ENCODE data around the gene ZNF782. TPM values are rescaled to one million over a fixed set of nuclear protein-coding genes. Genes with fewer than 3 reads are reported as not detected.
"Not testable (repeated sequence)": the region's sequence is repeated elsewhere in the genome, so short reads cannot be mapped to it uniquely, and the experiment has no call there.

The ZNF782 gene
- total RNA-seq, 1 donor from 2014 or later: 7.9 TPM

DNA sequence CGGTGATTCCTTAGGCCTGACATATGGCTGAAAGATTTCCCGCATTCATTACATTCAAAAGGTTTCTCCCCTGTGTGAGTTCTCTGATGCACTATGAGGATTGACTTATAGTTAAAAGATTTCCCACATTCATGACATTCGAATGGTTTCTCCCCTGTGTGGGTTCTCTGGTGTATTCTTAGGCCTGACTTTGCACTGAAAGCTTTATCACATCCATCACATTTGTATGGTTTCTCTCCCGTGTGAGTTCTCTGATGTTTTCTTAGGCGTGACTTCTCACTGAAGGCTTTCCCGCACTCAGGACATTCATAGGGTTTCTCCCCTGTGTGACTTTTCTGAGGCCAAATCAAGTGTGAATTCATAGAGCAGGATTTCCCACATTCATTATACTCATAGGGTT is 35.8 kb downstream of the ZNF782 start:
- H3K27ac Mint-ChIP-seq (ENCODE audit: unreplicated experiment): no peak overlapping the region
- peaks cover 79% of the 10 kb centered on the region for H3K36me3 Mint-ChIP-seq (ENCODE audit: low read depth)
- TF ChIP-seq, protein P1, sequence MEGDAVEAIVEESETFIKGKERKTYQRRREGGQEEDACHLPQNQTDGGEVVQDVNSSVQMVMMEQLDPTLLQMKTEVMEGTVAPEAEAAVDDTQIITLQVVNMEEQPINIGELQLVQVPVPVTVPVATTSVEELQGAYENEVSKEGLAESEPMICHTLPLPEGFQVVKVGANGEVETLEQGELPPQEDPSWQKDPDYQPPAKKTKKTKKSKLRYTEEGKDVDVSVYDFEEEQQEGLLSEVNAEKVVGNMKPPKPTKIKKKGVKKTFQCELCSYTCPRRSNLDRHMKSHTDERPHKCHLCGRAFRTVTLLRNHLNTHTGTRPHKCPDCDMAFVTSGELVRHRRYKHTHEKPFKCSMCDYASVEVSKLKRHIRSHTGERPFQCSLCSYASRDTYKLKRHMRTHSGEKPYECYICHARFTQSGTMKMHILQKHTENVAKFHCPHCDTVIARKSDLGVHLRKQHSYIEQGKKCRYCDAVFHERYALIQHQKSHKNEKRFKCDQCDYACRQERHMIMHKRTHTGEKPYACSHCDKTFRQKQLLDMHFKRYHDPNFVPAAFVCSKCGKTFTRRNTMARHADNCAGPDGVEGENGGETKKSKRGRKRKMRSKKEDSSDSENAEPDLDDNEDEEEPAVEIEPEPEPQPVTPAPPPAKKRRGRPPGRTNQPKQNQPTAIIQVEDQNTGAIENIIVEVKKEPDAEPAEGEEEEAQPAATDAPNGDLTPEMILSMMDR (conservative IDR thresholded peaks at IDR 0.05): no peak
- peaks cover 41% of the 10 kb centered on the region for H3K9me3 Mint-ChIP-seq
- DNase-seq (ENCODE audit: low read depth, low spot score): no peak
- H3K4me1 Mint-ChIP-seq: no peaks in the 10 kb centered on the region
- H3K4me3 Mint-ChIP-seq: no peak overlapping the region
- H3K27me3 Mint-ChIP-seq (ENCODE audit: low read depth): no peaks in the 10 kb centered on the region

DNA sequence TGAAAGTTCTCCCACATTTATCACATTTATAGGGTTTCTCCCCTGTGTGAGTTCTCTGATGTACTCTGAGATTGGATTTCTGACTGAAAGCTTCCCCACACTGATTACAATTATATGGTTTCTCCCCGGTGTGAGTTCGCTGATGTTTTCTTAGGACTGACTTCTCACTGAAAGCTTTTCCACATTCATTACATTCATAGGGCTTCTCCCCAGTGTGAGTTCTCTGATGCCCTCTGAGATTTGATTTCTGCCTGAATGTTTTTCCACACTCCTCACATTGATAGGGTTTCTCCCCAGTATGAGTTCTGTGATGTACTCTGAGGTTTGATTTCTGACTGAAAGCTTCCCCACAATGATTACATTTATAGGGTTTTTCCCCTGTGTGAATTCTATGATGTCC is 36.3 kb downstream of the ZNF782 start:
- Mint-ChIP-seq H3K27me3 (ENCODE audit: low read depth) (no peaks in the 10 kb centered on the region), H3K4me1 (no peaks in the 10 kb centered on the region), H3K27ac (ENCODE audit: unreplicated experiment) (no peak overlapping the region), H3K9me3 (peaks cover 41% of the 10 kb centered on the region), H3K36me3 (ENCODE audit: low read depth) (peaks cover 79% of the 10 kb centered on the region), H3K4me3 (no peak overlapping the region)
- DNase-seq (ENCODE audit: low read depth, low spot score): no peak
- TF ChIP-seq, protein P1 (conservative IDR thresholded peaks at IDR 0.05): no peak

DNA sequence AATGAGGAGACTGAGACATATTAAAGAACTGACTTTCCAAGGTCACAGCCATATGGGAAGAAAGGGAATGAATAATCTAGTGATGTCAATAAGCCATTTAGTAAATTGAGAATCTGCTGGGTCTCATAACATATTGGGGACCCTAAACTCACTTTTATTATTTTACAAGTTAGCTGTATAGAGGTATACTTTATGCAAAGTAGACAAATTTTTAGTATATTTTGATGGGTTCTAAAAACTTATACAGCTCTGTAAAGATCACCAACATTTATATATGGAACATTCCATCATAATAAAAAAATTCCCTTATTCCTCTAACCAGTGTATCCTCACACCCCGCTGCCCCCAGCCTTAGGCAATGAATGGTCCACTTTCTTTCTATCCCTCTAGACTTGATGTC is 40.7 kb downstream of the ZNF782 start:
- peaks cover 62% of the 10 kb centered on the region for H3K36me3 Mint-ChIP-seq (ENCODE audit: low read depth)
- no peaks in the 10 kb centered on the region for H3K4me1 Mint-ChIP-seq
- H3K27me3 Mint-ChIP-seq (ENCODE audit: low read depth): no peaks in the 10 kb centered on the region
- no peak for DNase-seq (ENCODE audit: low read depth, low spot score)
- no peak overlapping the region for H3K4me3 Mint-ChIP-seq
- H3K27ac Mint-ChIP-seq (ENCODE audit: unreplicated experiment): no peak overlapping the region
- H3K9me3 Mint-ChIP-seq: peaks cover 31% of the 10 kb centered on the region
- TF ChIP-seq, protein P1 (conservative IDR thresholded peaks at IDR 0.05): no peak

DNA sequence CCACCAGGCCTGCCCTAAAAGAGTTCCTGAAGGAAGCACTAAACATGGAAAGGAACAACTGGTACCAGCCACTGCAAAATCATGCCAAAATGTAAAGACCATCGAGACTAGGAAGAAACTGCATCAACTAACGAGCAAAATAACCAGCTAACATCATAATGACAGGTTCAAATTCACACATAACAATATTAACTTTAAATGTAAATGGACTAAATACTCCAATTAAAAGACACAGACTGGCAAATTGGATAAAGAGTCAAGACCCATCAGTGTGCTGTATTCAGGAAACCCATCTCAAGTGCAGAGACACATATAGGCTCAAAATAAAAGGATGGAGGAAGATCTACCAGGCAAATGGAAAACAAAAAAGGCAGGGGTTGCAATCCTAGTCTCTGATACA is 55.4 kb downstream of the ZNF782 start:
- H3K9me3 Mint-ChIP-seq: peaks cover 20% of the 10 kb centered on the region
- H3K36me3 Mint-ChIP-seq (ENCODE audit: low read depth): peaks cover 68% of the 10 kb centered on the region
- DNase-seq (ENCODE audit: low read depth, low spot score); H3K27me3 Mint-ChIP-seq (ENCODE audit: low read depth); H3K4me1 Mint-ChIP-seq; H3K4me3 Mint-ChIP-seq; H3K27ac Mint-ChIP-seq (ENCODE audit: unreplicated experiment): not testable (repeated sequence)

DNA sequence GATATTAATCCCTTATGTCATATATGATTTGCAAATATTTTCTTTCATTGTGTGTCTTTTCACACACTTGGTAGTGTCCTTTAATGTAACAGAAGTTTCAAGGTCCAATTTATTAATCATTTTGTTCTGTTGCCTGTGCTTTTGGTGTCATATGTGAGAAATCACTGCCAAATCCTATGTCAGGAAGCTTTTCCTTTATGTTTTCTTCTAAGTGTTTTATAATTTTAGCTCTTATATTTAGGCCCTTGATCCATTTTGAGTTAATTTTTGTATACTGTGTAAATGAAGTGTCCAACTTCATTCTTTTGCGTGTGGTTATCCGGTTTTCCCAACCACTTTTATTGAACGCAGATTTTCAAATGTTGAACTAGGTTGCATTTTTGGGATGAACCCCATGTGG is 70.3 kb downstream of the ZNF782 start:
- Mint-ChIP-seq H3K27ac (ENCODE audit: unreplicated experiment) (no peak overlapping the region), H3K4me3 (no peak overlapping the region), H3K4me1 (peaks cover 4% of the 10 kb centered on the region), H3K27me3 (ENCODE audit: low read depth) (no peaks in the 10 kb centered on the region), H3K9me3 (peaks cover 19% of the 10 kb centered on the region), H3K36me3 (ENCODE audit: low read depth) (peaks cover 36% of the 10 kb centered on the region)
- TF ChIP-seq, protein P1 (conservative IDR thresholded peaks at IDR 0.05): no peak
- no peak for DNase-seq (ENCODE audit: low read depth, low spot score)

DNA sequence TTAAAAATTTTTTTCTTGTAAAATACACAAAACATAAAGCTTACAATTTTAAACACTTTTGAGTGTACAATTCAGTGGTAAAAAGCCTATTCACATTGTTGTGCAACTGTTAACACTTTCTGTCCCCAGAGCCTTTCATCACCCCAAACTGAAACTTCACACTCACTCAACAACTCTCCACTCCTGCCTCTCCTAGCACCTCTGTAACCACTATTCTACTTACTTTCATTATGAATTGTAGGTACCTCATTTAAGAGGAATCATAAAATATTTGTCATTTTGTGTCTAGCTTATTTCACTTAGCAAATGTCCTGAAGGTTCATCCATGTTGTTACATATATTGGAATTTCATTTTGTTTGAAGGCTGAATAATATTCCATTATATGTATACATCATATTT is 72.1 kb downstream of the ZNF782 start:
- H3K4me1 Mint-ChIP-seq: peaks cover 12% of the 10 kb centered on the region
- no peak overlapping the region for H3K4me3 Mint-ChIP-seq
- peaks cover 24% of the 10 kb centered on the region for H3K36me3 Mint-ChIP-seq (ENCODE audit: low read depth)
- no peaks in the 10 kb centered on the region for H3K27me3 Mint-ChIP-seq (ENCODE audit: low read depth)
- H3K9me3 Mint-ChIP-seq: peaks cover 14% of the 10 kb centered on the region
- DNase-seq (ENCODE audit: low read depth, low spot score): no peak
- TF ChIP-seq, protein P1 (conservative IDR thresholded peaks at IDR 0.05): no peak
- no peak overlapping the region for H3K27ac Mint-ChIP-seq (ENCODE audit: unreplicated experiment)

Measured in neural crest cell (in vitro differentiated cells).